ENCODE results near the gene LUM. TPM values are rescaled to one million over a fixed set of nuclear protein-coding genes. Genes with fewer than 3 reads are reported as not detected.

LUM gene
- polyA plus RNA-seq, 2 of the 4 experiments (the other 2 are of a cell fraction): 1.2 to 1.9 TPM

- DNase-seq (ENCODE audit: low read depth in 1 of 2, low spot score in 1 of 2): no peak
- POLR2A ChIA-PET: no interaction called here
- no peak for TF ChIP-seq MYC (IDR thresholded peaks at IDR 0.05; ENCODE audit: borderline replicate concordance, low read length)
- TF ChIP-seq GATA3 (IDR thresholded peaks at IDR 0.05; ENCODE audit: borderline replicate concordance): no peak
- TF ChIP-seq ZFP36 (IDR thresholded peaks at IDR 0.05; ENCODE audit: borderline replicate concordance, partially characterized antibody): no peak
- TF ChIP-seq HMGXB4 (CRISPR knock-in tag; IDR thresholded peaks at IDR 0.05; ENCODE audit: borderline replicate concordance): no peak
- no peak for TF ChIP-seq EHF (CRISPR knock-in tag; IDR thresholded peaks at IDR 0.05)
- Histone ChIP-seq H3K9me3 (no peaks in the 10 kb centered on the region), H3K4me1 (no peaks in the 10 kb centered on the region), H3K4me3 (no peak overlapping the region), H3K27ac (no peak overlapping the region), H3K4me2 (no peak overlapping the region)
- ATAC-seq: no peak
- WGBS (ENCODE audit: missing lambda C conversion rate): 96% methylated on average over 1 of the region's 1 CpG
- CTCF ChIA-PET: no interaction called here
- no peak for FAIRE-seq
These were observed 29.0 kb upstream of the LUM start for GRCh38 chr12:91140026-91140931.

GRCh38 chr12:91139286-91139685 lies 28.0 kb upstream of the LUM start:
- POLR2A ChIA-PET: no interaction called here
- FAIRE-seq: no peak
- no peak overlapping the region for H3K4me3 ChIP-seq
- CTCF ChIA-PET: no interaction called here
- no peaks in the 10 kb centered on the region for H3K9me3 ChIP-seq
- H3K4me2 ChIP-seq: no peak overlapping the region
- H3K4me1 ChIP-seq: no peaks in the 10 kb centered on the region
- 41% methylated on average over 2 of the region's 2 CpGs for WGBS (ENCODE audit: missing lambda C conversion rate)
- TF ChIP-seq PBX3 (IDR thresholded peaks at IDR 0.05): no peak
- no peak for TF ChIP-seq HEYL (CRISPR knock-in tag; IDR thresholded peaks at IDR 0.05)
- TF ChIP-seq MAFK (IDR thresholded peaks at IDR 0.05; ENCODE audit: partially characterized antibody): no peak
- no peak for TF ChIP-seq GATA3 (IDR thresholded peaks at IDR 0.05; ENCODE audit: borderline replicate concordance)
- TF ChIP-seq ESRRA (IDR thresholded peaks at IDR 0.05; ENCODE audit: borderline replicate concordance, low read length): no peak
- no peak for TF ChIP-seq CBX8 (IDR thresholded peaks at IDR 0.05)
- TF ChIP-seq HDAC2 (IDR thresholded peaks at IDR 0.05): no peak
- TF ChIP-seq EHMT2 (IDR thresholded peaks at IDR 0.05; ENCODE audit: low read depth): no peak
- no peak for TF ChIP-seq FOXS1 (CRISPR knock-in tag; IDR thresholded peaks at IDR 0.05)
- no peak for TF ChIP-seq FOSB (CRISPR knock-in tag; IDR thresholded peaks at IDR 0.05)
- no peak for TF ChIP-seq TFCP2L1 (CRISPR knock-in tag; IDR thresholded peaks at IDR 0.05)
- no peak for ATAC-seq
- no peak for DNase-seq (ENCODE audit: low read depth in 1 of 2, low spot score in 1 of 2)
- no peak overlapping the region for H3K27ac ChIP-seq

GRCh38 chr12:91138337-91138920 lies 27.1 kb upstream of the LUM start:
- H3K9me3 ChIP-seq: no peaks in the 10 kb centered on the region
- ATAC-seq (no peak), FAIRE-seq (no peak), DNase-seq (ENCODE audit: low read depth in 1 of 2, low spot score in 1 of 2) (no peak)
- no peak overlapping the region for H3K27ac ChIP-seq
- H3K4me3 ChIP-seq: no peak overlapping the region
- no peaks in the 10 kb centered on the region for H3K4me1 ChIP-seq
- 0% methylated on average over 1 of the region's 1 CpG for WGBS (ENCODE audit: missing lambda C conversion rate)
- ChIA-PET CTCF (no interaction called here), POLR2A (no interaction called here)
- TF ChIP-seq CHD2 (IDR thresholded peaks at IDR 0.05; ENCODE audit: low read length, partially characterized antibody): no peak
- no peak overlapping the region for H3K4me2 ChIP-seq

- POLR2A ChIA-PET: no interaction called here
- Histone ChIP-seq H3K9me3 (no peaks in the 10 kb centered on the region), H3K27ac (no peak overlapping the region), H3K4me3 (no peak overlapping the region), H3K4me2 (no peak overlapping the region), H3K4me1 (no peaks in the 10 kb centered on the region)
- ATAC-seq: no peak
- no peak for FAIRE-seq
- TF ChIP-seq MAX (IDR thresholded peaks at IDR 0.05): no peak
- no peak for TF ChIP-seq NPAS2 (CRISPR knock-in tag; IDR thresholded peaks at IDR 0.05; ENCODE audit: borderline replicate concordance)
- no peak for TF ChIP-seq ESRRA (IDR thresholded peaks at IDR 0.05; ENCODE audit: borderline replicate concordance, low read length)
- no peak for TF ChIP-seq ZFP36 (IDR thresholded peaks at IDR 0.05; ENCODE audit: borderline replicate concordance, partially characterized antibody)
- TF ChIP-seq MAFK (IDR thresholded peaks at IDR 0.05; ENCODE audit: partially characterized antibody): no peak
- TF ChIP-seq RARB (CRISPR knock-in tag; IDR thresholded peaks at IDR 0.05): no peak
- TF ChIP-seq CHD2 (IDR thresholded peaks at IDR 0.05; ENCODE audit: low read length, partially characterized antibody): no peak
- DNase-seq (ENCODE audit: low read depth in 1 of 2, low spot score in 1 of 2): no peak
- WGBS (ENCODE audit: missing lambda C conversion rate): 24% methylated on average over 1 of the region's 1 CpG
- CTCF ChIA-PET: no interaction called here
These were observed 22.6 kb upstream of the LUM start for GRCh38 chr12:91133871-91134270.
